Measurements from ENCODE around the gene KLHL21. TPM values are rescaled to one million over a fixed set of nuclear protein-coding genes. Genes with fewer than 3 reads are reported as not detected.
"Not testable (repeated sequence)": the region's sequence is repeated elsewhere in the genome, so short reads cannot be mapped to it uniquely, and the experiment has no call there.

The KLHL21 gene
- total RNA-seq, 2 experiments from 2014 or later: 32.0 to 33.5 TPM

- intact Hi-C loops (cut with DNase I, micrococcal nuclease): loop anchor here (1.0 to 10.0 kb wide), 4 partner anchors 92 to 222 kb away; partner anchors contain the start of genes ESPN (in 1 of the 2) and NOL9 (in 1 of the 2)
- TF ChIP-seq CTCF (IDR thresholded peaks at IDR 0.05): peak; percentile 70
- CTCF ChIA-PET: interaction anchor here (1.1 to 2.7 kb wide), 9 partner anchors 43 to 223 kb away, joined by 3 to 10 read pairs (median 4); partner anchors contain the start of genes ESPN, NOL9, PLEKHG5 and TAS1R1
- Mint-ChIP-seq H3K36me3 (ENCODE audit: low read depth) (peaks cover 38% of the 10 kb centered on the region), H3K4me1 (ENCODE audit: low read depth) (peaks cover 6% of the 10 kb centered on the region), H3K9me3 (no peaks in the 10 kb centered on the region), H3K27me3 (no peaks in the 10 kb centered on the region), H3K27ac (no peak overlapping the region), H3K4me3 (no peak overlapping the region)
- Histone ChIP-seq H3K27ac (ENCODE audit: low read depth in 1 of 2, low read length in 2 of 2) (no peak overlapping the region), H3K27me3 (ENCODE audit: control insufficient read depth in 1 of 2, insufficient read depth in 2 of 2, low read length in 2 of 2) (no peaks in the 10 kb centered on the region), H3K4me1 (ENCODE audit: insufficient read depth, low read length) (peaks cover 6% of the 10 kb centered on the region), H3K36me3 (ENCODE audit: insufficient read depth, low read length) (peaks cover 32% of the 10 kb centered on the region), H3K4me3 (ENCODE audit: low read length) (no peak overlapping the region), H3K9me3 (ENCODE audit: control insufficient read depth in 1 of 2, insufficient read depth in 1 of 2, low read length in 2 of 2) (no peaks in the 10 kb centered on the region)
- ATAC-seq (ENCODE audit: poor library complexity): peak; percentile 71
- POLR2A ChIA-PET: interaction anchor here (0.7 to 1.2 kb wide), 3 partner anchors 21 to 155 kb away, joined by 3 to 5 read pairs (median 4); partner anchors contain the start of genes NOL9 and PLEKHG5
- peak in 10 of 14 experiments; percentile 7 to 70 (median 19) for DNase-seq
Observed at GRCh38 chr1:6646499-6647148, 44.0 kb upstream of the KLHL21 start.

- Mint-ChIP-seq H3K4me3 (no peak overlapping the region), H3K27me3 (no peaks in the 10 kb centered on the region), H3K27ac (no peak overlapping the region), H3K36me3 (ENCODE audit: low read depth) (peaks cover 42% of the 10 kb centered on the region), H3K9me3 (no peaks in the 10 kb centered on the region), H3K4me1 (ENCODE audit: low read depth) (peaks cover 6% of the 10 kb centered on the region)
- Histone ChIP-seq H3K4me3 (ENCODE audit: low read length) (no peak overlapping the region), H3K27me3 (ENCODE audit: control insufficient read depth in 1 of 2, insufficient read depth in 2 of 2, low read length in 2 of 2) (no peaks in the 10 kb centered on the region), H3K27ac (ENCODE audit: low read depth in 1 of 2, low read length in 2 of 2) (no peak overlapping the region), H3K9me3 (ENCODE audit: control insufficient read depth in 1 of 2, insufficient read depth in 1 of 2, low read length in 2 of 2) (no peaks in the 10 kb centered on the region), H3K36me3 (ENCODE audit: insufficient read depth, low read length) (peaks cover 32% of the 10 kb centered on the region), H3K4me1 (ENCODE audit: insufficient read depth, low read length) (peaks cover 6% of the 10 kb centered on the region)
- no peak for DNase-seq
- TF ChIP-seq CTCF (IDR thresholded peaks at IDR 0.05): no peak
- CTCF ChIA-PET: interaction anchor here (1.2 to 2.6 kb wide), 3 partner anchors 90 to 156 kb away, joined by 4 to 10 read pairs (median 6); partner anchors contain the start of genes NOL9, PLEKHG5 and TAS1R1
- POLR2A ChIA-PET: no interaction called here
- ATAC-seq (ENCODE audit: poor library complexity): no peak
- intact Hi-C loops (cut with DNase I, micrococcal nuclease): loop anchor here in 1 of 2 experiments (10.0 kb wide), 1 partner anchor 220 kb away; the partner anchor contains the start of gene ESPN
Observed at GRCh38 chr1:6645018-6645417, 42.3 kb upstream of the KLHL21 start.

GRCh38 chr1:6640867-6641266 lies 38.2 kb upstream of the KLHL21 start:
- CTCF ChIA-PET; H3K4me1 Mint-ChIP-seq (ENCODE audit: low read depth); H3K27ac ChIP-seq (ENCODE audit: low read depth in 1 of 2, low read length in 2 of 2); POLR2A ChIA-PET; H3K27me3 ChIP-seq (ENCODE audit: control insufficient read depth in 1 of 2, insufficient read depth in 2 of 2, low read length in 2 of 2); ATAC-seq (ENCODE audit: poor library complexity); H3K4me1 ChIP-seq (ENCODE audit: insufficient read depth, low read length); H3K27ac Mint-ChIP-seq; H3K4me3 Mint-ChIP-seq; H3K4me3 ChIP-seq (ENCODE audit: low read length); DNase-seq; H3K27me3 Mint-ChIP-seq; H3K9me3 ChIP-seq (ENCODE audit: control insufficient read depth in 1 of 2, insufficient read depth in 1 of 2, low read length in 2 of 2); H3K9me3 Mint-ChIP-seq: not testable (repeated sequence)
- peaks cover 68% of the 10 kb centered on the region for H3K36me3 Mint-ChIP-seq (ENCODE audit: low read depth)
- H3K36me3 ChIP-seq (ENCODE audit: insufficient read depth, low read length): peaks cover 70% of the 10 kb centered on the region
- intact Hi-C loops (cut with DNase I, micrococcal nuclease): loop anchor here (5.0 to 10.0 kb wide), 2 partner anchors 39 to 216 kb away; partner anchors contain the start of genes ESPN (in 1 of the 2) and KLHL21 (in 1 of the 2)

Data from CD4-positive, alpha-beta T cell (primary cell).